ENCODE data around the gene KRTAP2-1. TPM values are rescaled to one million over a fixed set of nuclear protein-coding genes. Genes with fewer than 3 reads are reported as not detected.
"Not testable (repeated sequence)": the region's sequence is repeated elsewhere in the genome, so short reads cannot be mapped to it uniquely, and the experiment has no call there.

KRTAP2-1 gene
- total RNA-seq, 4 donors from 2014 or later, result not detected

DNA sequence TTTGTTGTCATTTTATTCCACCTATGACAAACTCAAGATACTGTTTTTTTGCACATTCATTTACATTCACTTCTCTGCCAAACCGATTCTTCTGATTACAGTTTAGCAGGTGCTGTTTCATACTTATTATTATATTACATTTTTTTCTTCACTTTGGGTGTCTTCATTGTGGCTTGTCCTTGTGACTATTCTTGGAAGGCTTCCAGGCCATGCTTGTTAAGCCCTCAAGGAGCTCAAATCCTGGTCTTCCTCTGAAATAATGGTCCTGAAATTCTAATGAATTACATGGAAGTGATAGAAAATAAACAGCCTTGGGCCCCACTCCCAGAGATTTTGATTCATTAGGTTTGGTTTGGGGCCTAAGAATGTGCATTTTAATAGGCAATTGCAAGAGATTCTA is 17.2 kb upstream of the KRTAP2-1 start:
- TF ChIP-seq, protein P1, sequence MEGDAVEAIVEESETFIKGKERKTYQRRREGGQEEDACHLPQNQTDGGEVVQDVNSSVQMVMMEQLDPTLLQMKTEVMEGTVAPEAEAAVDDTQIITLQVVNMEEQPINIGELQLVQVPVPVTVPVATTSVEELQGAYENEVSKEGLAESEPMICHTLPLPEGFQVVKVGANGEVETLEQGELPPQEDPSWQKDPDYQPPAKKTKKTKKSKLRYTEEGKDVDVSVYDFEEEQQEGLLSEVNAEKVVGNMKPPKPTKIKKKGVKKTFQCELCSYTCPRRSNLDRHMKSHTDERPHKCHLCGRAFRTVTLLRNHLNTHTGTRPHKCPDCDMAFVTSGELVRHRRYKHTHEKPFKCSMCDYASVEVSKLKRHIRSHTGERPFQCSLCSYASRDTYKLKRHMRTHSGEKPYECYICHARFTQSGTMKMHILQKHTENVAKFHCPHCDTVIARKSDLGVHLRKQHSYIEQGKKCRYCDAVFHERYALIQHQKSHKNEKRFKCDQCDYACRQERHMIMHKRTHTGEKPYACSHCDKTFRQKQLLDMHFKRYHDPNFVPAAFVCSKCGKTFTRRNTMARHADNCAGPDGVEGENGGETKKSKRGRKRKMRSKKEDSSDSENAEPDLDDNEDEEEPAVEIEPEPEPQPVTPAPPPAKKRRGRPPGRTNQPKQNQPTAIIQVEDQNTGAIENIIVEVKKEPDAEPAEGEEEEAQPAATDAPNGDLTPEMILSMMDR (IDR thresholded peaks at IDR 0.05), result no peak
- TF ChIP-seq POLR2A (IDR thresholded peaks at IDR 0.05), result no peak
- no peak overlapping the region for H3K27ac ChIP-seq
- H3K4me1 ChIP-seq, result no peaks in the 10 kb centered on the region
- no peak overlapping the region for H3K4me3 ChIP-seq
- H3K36me3 ChIP-seq, result no peaks in the 10 kb centered on the region
- intact Hi-C loops (cut with DNase I), result no loop called here
- 70 to 75% methylated on average over 1 of the region's 1 CpG for WGBS, 2 donors
- H3K9me3 ChIP-seq, result no peaks in the 10 kb centered on the region
- DNase-seq, result no peak
- no peaks in the 10 kb centered on the region for H3K27me3 ChIP-seq

DNA sequence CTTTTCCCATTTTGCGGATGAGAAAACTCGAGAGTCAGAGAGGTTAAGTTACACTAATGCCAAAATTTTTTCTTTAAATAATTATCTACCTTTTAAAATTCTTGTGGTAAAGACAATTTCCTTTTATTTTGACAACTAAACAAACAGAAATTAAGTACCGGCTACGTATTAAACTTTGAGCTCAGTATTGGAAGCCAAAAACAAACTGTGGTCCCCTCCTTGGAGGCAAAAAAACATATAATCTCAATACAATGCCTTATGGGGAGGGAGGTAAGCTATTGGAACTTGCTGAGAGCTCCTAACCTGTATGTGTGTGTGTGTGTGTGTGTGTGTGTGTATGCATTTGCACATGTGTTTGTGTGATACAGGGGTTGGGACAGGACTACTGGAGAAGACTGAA is 16.3 kb upstream of the KRTAP2-1 start:
- no peak for TF ChIP-seq POLR2A (IDR thresholded peaks at IDR 0.05)
- TF ChIP-seq, protein P1 (IDR thresholded peaks at IDR 0.05), result no peak
- Histone ChIP-seq H3K9me3 (no peaks in the 10 kb centered on the region), H3K4me3 (no peak overlapping the region), H3K36me3 (no peaks in the 10 kb centered on the region), H3K27me3 (peaks cover 0 to 5% (median 0%) of the 10 kb centered on the region in 4 donors), H3K4me1 (no peaks in the 10 kb centered on the region), H3K27ac (no peak overlapping the region)
- 77 to 82% methylated on average over 4 of the region's 4 CpGs for WGBS, 2 donors
- intact Hi-C loops (cut with DNase I), result no loop called here
- DNase-seq, result no peak

DNA sequence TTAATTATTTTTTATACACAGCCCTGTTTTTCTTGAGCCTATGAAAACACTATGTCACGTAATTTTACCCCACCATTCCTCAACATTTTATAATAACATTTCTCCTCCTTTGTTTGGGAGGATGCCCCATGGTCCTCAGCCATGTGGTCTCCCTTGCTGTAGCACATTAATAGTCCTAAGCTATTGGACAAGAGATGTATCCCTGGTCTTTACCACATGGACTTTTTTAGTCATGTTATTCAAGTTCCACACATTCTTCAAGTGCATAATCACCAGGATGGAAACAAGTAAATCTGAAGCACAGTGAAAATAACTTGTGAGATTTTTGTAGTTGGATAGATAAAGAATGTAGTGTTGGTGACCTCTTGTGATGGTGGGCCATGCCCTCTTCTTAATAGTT is 14.8 kb upstream of the KRTAP2-1 start:
- no peak for DNase-seq
- H3K4me3 ChIP-seq, result no peak overlapping the region
- H3K36me3 ChIP-seq, result no peaks in the 10 kb centered on the region
- H3K4me1 ChIP-seq, result no peaks in the 10 kb centered on the region
- intact Hi-C loops (cut with DNase I), result no loop called here
- H3K27ac ChIP-seq, result no peak overlapping the region
- H3K27me3 ChIP-seq, result peaks cover 0 to 15% (median 0%) of the 10 kb centered on the region in 4 donors
- no peak for TF ChIP-seq POLR2A (IDR thresholded peaks at IDR 0.05)
- TF ChIP-seq, protein P1 (IDR thresholded peaks at IDR 0.05), result no peak
- WGBS, 2 donors, result 56 to 91% methylated on average over 1 of the region's 1 CpG
- H3K9me3 ChIP-seq, result no peaks in the 10 kb centered on the region

DNA sequence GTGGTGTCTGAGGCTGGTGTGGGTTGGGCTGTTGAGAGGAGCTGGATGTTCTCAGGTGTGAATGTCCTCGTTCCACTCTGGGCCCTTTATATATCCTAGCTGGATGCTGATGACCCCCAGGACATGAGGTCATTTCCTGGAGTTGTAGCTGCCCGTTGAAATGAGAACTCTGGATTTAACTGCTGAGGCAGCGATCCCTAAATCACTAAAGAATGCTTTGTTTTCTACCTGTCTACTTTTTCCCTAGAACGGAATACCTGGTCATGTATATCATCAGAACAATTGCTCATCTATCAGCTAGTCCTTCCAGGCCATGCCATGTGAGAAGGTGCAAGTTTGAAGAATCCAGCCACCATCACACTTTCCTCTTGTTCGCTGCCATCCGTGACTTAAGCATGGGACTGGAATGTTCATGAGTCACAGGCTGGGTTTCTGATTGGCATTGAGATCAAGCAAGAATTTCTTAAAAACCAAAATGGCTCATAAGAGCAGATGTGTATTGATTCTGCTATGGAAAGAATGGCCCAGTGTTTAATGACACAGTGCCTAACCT is 13.0 kb upstream of the KRTAP2-1 start, which contains the start of gene KRTAP2-3:
KRTAP2-3 (minus strand) TSS at position 63 of the 553 bp plus-strand sequence. CDS start 64 bp downstream, outside the sequence.
- Histone ChIP-seq H3K27me3 (peaks cover 0 to 15% (median 0%) of the 10 kb centered on the region in 4 donors), H3K36me3 (no peaks in the 10 kb centered on the region), H3K4me1 (no peaks in the 10 kb centered on the region), H3K27ac (no peak within 1 kb of the TSS), H3K9me3 (no peaks in the 10 kb centered on the region), H3K4me3 (no peak within 1 kb of the TSS)
- TF ChIP-seq, protein P1 (IDR thresholded peaks at IDR 0.05), result no peak
- TF ChIP-seq POLR2A (IDR thresholded peaks at IDR 0.05), result no peak
- no peak for DNase-seq
- intact Hi-C loops (cut with DNase I), result no loop called here
- WGBS, 2 donors, result 56 to 74% methylated on average over 6 of the region's 6 CpGs

DNA sequence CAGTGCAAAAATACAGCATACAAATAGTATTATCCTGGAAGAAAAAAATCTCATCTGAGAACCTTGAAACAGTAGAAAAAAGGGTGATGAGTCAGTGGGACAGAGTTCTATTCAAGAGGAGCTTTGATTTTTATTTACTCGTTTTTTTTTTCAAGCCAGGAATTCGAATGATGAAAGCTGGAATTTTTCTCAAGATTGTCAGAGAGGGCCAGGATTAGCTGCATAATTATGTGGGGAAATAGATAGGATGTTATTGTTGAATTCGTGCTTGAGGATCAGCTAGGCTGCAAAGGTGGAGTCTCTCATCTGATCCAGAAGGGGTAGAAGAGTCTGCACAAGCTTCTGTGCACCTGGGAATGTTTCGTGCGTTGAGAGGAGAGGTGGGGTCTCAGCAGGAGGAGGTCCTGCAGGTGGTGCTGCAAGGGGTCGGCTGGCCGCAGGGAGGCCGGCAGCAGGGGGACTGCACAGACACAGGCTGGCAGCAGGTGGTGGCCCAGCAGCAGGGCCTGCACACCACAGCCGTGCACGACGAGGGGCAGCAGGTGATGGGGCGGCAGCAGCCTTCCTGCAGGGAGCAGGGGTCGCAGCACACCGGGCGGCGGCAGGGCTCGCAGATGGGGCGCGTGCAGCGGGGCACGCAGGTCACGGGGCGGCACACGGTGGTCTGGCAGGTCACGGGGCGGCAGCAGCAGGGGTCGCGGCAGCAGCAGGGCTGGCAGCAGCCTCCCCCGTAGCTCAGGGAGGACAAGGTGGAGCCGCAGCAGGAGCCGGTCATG is 12.3 kb upstream of the KRTAP2-1 start:
- intact Hi-C loops (cut with DNase I); H3K4me1 ChIP-seq; H3K27ac ChIP-seq; DNase-seq; H3K36me3 ChIP-seq; H3K9me3 ChIP-seq; H3K4me3 ChIP-seq: not testable (repeated sequence)
- peaks cover 0 to 15% (median 0%) of the 10 kb centered on the region in 4 donors for H3K27me3 ChIP-seq
- WGBS, 2 donors, result 32 to 46% methylated on average over 4 to 8 of the region's 31 CpGs
